HG03378 (cell line): ENCODE measurements around the gene DNM1.

Experiments
- ATAC-seq: cut with Tn5 transposase; IDR thresholded peaks from one replicate; pipeline ENCODE4 v1.9.1; 2021; ENCODE audit warnings: mild to moderate bottlenecking, moderate library complexity; ENCODE audit not compliant: unreplicated experiment

The DNM1 gene

GRCh38 chr9:128203024-128203706 lies at the start of gene DNM1:
Gene DNM1 (plus strand): TSS chr9:128203379. CDS start chr9:128203471, 92 bp downstream.
- ATAC-seq: no peak

DNA sequence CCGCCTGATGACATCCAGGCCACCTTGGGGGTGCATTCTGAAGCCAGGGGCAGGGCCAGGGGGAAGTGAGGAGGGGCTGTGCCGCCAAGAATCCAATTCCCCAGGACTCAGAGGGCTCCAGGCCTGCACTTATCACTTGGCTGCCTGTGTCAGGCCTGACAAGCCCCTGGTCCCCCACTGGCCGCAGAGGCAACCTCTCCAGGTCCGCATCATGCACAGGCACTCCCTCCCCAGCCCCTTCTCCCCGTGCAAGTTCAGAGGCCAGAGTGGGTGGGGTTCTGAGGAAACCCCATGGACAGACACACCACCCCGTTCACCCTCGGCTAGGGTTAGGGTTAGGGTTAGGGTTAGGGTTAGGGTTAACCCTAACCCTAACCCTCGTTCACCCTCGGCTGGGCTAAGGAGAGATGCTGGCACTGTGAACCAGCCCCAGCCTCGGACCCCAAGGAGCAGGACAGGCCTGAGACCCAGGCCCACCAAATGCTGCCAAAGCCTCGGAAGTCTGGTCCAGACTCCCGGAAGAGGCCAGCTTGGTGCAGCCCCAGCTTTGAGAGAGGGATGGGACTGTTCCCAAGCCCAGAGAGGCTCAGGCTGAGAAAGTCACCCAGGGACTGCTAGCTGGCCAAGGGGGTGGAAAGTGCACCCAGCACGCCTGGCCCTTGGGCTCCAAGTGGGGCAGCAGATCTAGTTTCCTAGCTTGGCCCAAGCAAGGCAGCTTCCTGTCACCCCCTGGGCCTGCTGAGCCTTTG lies 49.1 kb upstream of the DNM1 start:
- no peak for ATAC-seq

DNA sequence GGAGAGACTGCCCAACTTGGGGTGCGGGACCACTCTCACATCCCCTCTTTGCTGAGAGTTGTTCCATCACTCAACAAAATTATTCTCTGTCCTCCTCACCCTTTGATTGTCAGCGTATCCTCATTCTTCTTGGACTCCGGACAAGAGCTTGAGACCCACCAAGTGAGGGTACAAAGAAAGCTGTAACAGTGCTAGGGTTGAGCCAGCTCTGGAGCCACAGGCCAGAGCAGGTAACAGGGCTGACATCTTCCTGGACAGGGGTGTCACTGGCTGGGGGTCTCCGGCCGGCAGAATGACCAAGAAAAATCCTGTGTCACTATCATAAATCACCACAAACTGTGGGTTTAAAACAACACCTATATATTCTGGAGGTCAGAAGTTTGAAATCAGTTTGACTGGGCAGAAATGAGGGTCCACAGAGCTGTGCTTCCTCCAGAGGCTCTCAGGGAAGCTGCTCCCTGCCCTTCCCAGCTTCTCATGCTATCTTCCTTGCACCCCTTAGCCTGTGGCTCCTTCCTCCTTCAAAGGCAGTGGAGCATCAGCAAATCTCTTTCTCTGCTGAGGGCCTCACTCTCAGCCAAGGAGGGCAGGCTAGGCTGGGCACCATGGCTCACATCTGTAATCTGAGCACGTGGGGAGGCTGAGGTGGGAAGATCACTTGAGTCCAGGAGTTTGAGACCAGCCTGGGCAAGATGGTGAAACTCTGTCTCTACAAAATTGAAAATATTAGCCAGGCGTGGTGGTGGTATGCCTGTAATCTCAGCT lies 47.3 kb upstream of the DNM1 start:
- ATAC-seq: no peak

DNA sequence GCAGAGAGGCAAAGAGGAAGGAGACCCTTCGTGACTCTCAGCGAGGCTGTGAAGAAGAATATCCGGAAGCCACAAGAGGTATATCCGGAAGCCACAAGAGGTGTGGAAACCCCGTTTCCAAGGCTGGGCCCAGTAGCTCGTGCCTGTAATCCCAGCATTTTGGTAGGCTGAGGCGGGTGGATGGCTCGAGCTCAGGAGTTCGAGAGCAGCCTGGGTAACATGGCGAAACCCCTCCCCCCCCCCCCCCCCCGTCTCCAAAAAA lies 43.7 kb upstream of the DNM1 start:
- no peak for ATAC-seq

DNA sequence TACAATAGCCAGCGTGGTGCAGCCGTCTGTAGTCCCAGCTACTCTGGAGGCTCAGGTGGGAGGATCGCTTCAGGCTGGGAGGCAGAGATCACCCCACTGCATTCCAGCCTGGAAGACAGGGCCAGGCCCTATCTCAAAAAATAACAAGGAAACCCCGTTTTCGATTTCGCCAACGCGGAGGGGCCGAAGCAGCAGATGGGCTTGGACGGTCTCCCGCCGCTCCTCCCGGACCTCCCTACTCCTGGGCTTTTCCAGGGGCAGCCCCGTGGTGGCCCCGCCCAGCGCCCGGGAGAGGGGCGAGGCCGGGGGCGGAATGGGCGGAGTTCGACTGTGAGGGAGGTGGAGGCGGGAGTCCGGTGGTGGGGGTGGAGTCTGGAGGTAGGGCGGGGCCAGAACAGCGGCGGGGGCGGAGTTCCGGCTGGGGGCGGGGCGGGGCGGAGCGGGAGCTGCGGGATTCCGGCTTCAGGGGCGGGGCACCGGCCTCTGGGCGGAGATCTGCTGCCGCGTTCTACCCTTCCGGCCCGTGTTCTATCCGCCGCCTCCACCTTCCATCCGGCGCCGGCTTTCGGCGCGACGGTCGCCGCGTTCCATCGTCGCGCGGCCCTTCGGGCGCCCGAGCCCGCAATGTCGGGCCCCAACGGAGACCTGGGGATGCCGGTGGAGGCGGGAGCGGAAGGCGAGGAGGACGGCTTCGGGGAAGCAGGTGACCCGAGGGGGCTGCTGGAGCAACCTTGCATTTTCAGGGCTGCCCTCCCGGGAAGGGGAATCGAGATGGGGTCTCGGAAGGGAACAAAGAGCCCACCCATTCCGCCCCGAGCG lies 43.2 kb upstream of the DNM1 start, which contains the start of gene BBLN:
BBLN (plus strand) TSS at position 482 of the 819 bp plus-strand sequence; CDS start at position 625, 143 bp downstream.
- ATAC-seq: no peak

GRCh38 chr9:128160603-128160987 lies 42.6 kb upstream of the DNM1 start:
- ATAC-seq: no peak

GRCh38 chr9:128161215-128161902 lies 41.8 kb upstream of the DNM1 start:
- no peak for ATAC-seq

DNA sequence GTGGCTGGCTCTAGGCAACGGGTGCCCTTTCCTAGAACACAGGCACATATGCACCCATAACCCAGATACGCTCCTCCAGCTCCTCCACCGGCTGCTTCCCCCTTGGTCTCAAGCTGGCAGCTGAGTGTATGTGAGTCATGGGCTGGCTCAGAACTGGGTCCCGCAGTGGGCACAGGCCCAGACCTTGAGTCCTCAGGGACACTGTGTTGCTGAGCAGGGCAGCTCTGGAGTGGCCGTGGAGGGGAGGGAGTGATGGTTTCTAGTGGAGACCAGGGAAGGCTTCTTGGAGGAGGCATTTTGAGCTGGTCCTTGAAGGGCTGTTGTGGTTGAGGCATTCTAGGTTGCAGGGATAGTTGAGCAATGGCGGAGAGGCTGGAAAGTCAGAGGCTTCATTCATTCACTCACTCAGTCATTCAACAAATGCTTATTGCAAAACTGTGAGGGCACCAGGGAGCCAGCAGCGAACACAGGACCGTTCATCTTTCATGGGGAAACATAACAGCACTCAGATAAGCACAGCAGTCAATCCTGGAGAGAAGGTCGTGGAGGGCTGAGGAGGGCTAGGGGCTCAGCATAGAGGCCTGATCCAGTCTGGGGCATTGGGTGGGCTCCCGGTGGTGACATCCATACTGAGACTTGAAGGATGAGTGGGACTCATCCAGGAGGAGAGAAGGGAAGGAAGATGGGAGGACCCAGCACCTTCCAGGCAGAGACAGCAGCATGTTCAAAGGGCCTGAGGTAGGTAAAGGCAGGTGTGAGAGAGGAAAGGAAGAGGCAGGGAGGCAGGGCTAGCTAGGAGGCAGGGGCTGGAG lies 40.8 kb upstream of the DNM1 start:
- ATAC-seq: no peak

DNA sequence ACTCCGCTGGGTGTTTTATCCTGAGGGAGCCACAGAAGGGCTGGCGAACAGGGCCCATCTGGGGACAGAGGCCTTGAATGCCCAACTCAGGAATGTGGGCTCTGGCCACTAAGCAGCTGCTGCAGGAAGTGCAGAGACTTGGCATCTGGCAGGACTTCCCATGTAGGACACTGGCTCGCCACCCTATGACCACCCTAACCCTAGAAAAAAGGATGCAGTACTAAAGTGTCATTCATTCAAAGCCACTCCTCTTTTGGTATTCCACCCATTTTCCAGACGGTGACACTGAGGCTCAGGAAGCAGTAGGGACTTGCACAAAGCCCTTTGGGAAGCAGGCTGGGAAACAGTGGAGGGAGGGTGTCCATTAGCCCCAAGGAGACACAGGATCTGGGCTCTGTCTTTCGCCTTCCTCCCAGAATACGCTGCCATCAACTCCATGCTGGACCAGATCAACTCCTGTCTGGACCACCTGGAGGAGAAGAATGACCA lies 40.1 kb upstream of the DNM1 start:
- ATAC-seq: no peak

GRCh38 chr9:128163523-128164306 lies 39.5 kb upstream of the DNM1 start:
- no peak for ATAC-seq

DNA sequence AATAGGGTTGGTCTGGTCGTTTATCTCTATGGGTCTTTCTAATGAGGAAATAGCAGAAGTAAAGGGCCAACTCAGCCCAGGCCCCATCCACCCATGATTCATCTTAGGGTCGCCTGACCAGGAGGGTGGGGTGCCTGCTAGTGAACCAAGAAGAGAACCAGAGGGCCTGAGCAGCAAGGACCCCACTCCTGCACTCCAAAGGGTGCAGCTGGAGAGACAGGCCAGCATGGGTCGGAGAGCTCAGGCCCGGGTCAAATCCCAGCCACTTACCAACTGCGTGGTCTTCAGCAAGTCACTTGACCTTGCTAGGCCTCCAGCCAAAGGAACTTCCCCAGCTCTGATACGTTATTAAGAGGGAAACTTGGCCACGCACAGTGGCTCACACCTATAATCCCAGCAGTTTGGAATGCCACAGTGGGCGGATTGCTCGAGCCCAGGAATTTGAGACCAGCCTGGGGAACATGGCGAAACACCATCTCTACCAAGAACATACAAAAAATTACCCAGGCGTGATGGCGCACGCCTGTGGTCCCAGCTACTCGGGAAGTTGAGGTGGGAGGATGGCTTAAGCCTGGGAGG lies 38.8 kb upstream of the DNM1 start:
- ATAC-seq: no peak

DNA sequence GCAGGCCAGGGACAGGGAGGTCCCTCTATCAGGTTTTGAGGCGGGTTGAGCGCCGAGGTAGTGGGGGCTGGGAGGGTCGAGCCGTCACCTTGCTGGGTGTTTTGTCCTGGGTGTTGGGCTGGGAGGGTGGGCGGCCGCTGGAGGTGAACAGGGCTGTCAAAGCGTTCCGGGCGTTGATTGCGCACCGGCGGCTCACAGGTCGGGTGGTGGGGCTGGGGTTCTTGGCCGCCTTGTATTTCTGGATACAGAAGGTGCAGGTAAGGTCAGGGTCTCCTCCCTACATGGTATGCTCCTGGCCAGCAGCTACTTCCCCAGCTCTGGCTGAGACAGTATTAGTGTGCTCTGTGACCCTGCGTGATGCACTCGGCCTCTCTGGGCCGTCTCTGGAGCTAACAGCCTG lies 37.0 kb upstream of the DNM1 start:
- ATAC-seq: no peak

DNA sequence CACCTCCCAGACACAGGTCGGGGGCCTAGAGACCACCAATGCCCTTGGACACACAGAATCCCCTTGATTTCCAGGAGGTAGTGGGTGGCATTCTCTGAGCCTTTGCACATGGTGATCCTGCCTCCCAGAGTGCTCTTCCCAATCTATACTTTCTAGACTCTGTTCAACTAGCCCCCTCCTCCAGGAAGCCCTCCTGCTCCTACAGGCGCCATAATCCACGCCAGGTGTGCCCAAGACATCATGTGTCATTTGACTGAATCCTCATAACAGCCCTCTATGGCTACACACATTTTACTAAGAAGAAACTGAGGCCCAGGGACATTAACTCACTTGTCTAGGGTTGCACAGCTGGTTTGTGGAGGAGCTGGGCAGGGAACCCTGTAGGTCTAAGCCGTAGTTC lies 36.0 kb upstream of the DNM1 start:
- no peak for ATAC-seq

- ATAC-seq: no peak
Observed at GRCh38 chr9:128168731-128169308, 34.4 kb upstream of the DNM1 start.

- ATAC-seq: no peak
Observed at GRCh38 chr9:128169492-128169891, 33.7 kb upstream of the DNM1 start.

GRCh38 chr9:128169925-128170324 lies 33.3 kb upstream of the DNM1 start:
- ATAC-seq: no peak

DNA sequence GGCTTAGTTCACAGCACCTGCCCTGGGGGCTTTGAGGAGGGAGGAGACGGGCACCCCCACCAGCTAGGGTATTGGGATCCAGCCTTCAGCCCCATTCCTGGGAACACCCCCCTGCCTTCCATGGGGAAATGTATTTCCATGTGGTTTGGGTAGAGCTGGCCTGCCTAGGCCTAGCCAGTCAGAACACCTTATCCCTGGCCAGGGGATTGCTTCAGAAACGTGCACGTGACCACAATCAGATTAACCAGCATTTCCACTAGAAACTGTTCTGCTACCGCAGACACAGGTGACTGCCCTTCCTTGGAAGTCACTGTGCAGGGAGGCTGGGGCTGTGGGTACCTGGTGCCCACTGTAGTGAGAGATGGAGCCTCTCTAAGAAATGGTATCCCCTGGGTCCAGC lies 29.1 kb upstream of the DNM1 start:
- ATAC-seq: no peak

DNA sequence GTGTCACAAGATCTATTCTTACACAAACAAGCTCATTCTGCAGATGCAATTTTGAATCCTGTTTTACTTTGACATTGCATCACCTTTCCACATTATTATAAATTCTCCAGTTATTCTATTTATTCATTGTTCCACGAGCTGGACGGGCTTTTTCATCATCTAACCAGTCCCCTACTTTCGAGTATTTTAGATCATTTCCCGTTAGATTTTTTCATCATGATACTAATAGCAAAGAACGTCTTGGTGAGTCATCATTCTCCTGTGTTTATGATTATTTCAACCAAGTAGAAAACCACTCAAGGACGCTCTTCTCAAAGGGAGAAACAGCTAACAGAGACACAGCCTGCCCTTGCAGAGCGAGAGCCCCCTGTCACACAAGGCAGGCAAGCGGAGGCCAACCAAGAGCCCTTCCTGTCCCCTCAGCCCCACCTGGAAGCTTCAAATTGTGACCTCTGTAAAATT lies 28.0 kb upstream of the DNM1 start:
- ATAC-seq: no peak
